ENCODE data around the gene MBL2.

MBL2 gene

DNA sequence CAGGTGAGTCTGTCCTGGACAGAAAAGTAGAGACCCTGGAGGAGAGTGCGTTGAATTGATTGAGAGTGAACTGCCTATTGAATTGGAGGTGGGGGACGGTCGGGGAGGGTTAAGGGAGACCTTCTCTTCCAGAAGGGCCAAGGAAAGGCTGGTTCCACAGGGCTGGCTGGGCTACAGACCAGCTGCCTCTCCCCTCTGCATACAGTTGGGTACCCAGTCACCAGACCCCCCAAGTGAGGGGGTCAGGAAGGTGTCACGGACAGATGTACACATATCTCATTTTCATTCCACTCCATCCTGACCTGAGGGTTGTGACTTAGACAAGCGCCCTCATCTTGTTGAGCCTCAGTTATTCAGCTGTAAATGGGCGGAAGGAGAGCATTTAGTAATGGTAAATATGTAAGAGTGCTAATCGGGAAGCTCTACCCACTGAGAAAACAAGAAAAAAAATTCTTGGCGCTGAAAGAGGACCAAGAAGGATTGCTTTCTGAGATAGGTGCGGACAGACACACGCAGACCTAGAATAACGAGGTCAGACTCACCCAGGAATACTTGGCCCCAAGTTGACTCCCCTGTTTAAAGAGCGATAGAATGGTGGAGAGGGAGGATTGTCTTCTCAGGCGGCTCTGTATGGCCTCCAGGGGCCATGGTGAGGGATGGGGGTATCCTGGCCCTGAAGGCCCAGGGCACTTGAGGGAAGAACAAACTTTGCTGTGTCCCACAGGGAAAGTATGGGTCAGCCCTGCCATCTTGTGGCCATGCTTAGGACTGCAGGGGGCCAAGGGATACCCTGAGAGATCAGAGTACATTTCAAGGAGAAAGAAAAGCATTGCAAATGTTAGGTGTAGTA is 7.2 kb upstream of the MBL2 start:
- no peaks in the 10 kb centered on the region for H3K4me1 ChIP-seq (ENCODE audit: insufficient read depth, low read length)
- no peak overlapping the region for H3K9ac ChIP-seq (ENCODE audit: low read depth, low read length)
- no peaks in the 10 kb centered on the region for H3K36me3 ChIP-seq (ENCODE audit: insufficient read depth, low read length)

DNA sequence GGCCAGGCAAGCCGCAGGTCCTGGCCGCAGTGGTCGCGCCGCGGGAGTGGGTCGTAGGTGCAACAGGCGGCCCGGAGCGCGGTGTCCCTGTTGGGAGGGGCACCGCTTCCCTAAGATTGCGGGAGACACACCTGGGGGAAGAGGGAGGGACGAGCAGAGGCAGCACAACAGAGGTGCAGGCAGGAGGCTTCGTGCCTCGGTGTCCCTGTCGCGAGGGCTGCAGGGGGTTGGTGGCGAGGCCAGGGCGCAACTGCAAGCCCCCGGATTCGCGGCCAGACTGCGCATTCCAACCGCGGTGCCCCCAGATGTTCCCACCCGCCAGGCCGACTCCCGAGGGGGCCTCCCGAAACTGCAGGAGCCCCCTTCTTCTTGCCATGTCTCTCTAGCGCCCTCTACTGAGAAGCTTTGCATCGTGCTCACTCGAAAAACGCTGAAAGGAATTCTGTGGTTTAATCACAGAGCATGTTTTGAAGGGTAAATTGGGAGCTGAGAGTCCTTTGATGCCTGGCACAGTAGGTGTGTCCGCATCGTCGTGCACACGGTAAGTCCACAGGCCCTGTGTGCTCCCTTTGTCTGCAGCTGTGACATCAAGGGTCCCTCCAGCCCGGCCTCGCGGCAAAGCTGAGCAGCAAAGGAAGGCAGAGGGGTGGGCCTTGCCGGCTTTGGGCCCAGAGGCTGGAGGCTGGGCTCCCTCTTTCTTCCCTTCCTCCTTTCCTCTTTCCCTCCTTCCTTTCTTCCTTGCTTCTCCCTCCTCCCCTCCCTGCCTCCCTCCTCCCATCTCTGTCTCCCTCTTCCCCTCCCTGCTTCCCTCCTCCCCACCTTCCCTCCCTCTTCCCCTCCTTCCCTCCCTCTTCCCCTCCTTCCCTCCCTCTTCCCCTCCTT is 6.2 kb upstream of the MBL2 start:
- Histone ChIP-seq H3K4me1 (ENCODE audit: insufficient read depth, low read length) (no peaks in the 10 kb centered on the region), H3K9me3 (ENCODE audit: control insufficient read depth, insufficient read depth, low read length) (no peaks in the 10 kb centered on the region), H3K9ac (ENCODE audit: low read depth, low read length) (no peak overlapping the region), H3K36me3 (ENCODE audit: insufficient read depth, low read length) (no peaks in the 10 kb centered on the region)

More for the DNA sequence above, 7.2 kb upstream of the MBL2 start:
- H3K9me3 ChIP-seq (ENCODE audit: control insufficient read depth, insufficient read depth, low read length): no peaks in the 10 kb centered on the region

DNA sequence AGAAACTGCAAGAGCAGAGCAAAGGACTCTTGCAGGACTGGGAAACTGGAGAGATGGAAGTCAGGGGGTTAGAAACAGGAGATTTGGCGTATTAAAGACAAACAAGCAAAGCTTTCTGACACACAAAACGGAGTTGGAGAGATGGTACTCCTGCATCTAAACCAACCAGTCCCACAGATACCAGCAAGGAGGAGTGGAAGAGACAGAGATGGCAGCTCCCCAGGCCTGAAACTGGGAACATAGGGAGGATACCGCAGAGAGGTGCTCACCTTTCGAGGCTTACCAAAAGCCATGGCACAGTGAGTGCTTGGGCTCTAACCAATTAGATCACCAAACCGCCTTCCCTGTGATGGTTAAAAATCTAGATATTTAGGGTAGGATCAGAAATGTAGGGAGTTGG is 4.8 kb upstream of the MBL2 start:
- Histone ChIP-seq H3K9me3 (ENCODE audit: control insufficient read depth, insufficient read depth, low read length) (no peaks in the 10 kb centered on the region), H3K4me1 (ENCODE audit: insufficient read depth, low read length) (no peaks in the 10 kb centered on the region), H3K9ac (ENCODE audit: low read depth, low read length) (no peak overlapping the region), H3K36me3 (ENCODE audit: insufficient read depth, low read length) (no peaks in the 10 kb centered on the region)

DNA sequence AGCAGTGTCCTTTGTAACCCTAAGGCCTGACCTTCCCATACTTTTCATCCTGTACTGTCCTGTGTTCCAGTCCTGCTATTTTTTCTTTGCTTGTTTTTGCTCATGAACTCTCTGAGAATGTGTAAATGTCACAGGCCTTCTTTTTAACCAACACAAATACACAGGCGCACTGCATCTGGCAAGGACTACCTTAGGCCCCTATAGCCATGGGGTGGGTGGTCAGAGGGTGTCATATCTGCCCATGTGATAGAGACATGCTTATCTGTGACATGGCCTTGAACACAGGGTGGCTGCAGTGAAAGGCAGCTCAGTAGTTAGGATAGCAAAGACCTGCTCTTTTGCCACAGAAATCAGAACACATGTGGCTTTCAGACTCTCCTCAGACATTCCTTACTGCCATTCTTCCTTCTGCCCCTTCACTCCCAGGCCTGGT is 3.9 kb upstream of the MBL2 start:
- Histone ChIP-seq H3K9ac (ENCODE audit: low read depth, low read length) (no peak overlapping the region), H3K36me3 (ENCODE audit: insufficient read depth, low read length) (no peaks in the 10 kb centered on the region), H3K4me1 (ENCODE audit: insufficient read depth, low read length) (no peaks in the 10 kb centered on the region)

DNA sequence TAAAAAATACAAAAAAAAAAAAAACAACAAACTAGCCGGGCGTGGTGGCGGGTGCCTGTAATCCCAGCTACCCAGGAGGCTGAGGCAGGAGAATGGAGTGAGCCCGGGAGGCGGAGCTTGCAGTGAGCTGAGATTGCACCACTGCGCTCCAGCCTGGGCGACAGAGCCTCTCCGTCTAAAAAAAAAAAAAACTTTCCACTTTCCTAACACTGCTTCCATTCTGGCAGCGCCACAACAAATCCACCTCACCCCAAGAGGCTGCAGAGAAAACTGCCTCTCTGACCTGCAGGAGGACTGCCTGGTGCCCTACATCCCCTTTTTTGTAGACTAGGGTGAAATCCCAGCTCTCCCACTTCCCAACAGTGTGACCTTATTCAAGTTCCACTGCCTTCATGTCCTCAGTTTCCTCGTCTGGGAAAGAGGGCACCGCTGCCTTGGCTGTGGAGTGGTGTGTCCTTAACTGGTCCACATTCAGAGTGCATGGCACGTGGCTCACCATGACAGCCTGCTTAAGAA is 2.6 kb upstream of the MBL2 start:
- Histone ChIP-seq H3K36me3 (ENCODE audit: insufficient read depth, low read length) (no peaks in the 10 kb centered on the region), H3K9ac (ENCODE audit: low read depth, low read length) (no peak overlapping the region), H3K9me3 (ENCODE audit: control insufficient read depth, insufficient read depth, low read length) (no peaks in the 10 kb centered on the region), H3K4me1 (ENCODE audit: insufficient read depth, low read length) (no peaks in the 10 kb centered on the region)

More for the DNA sequence above, 3.9 kb upstream of the MBL2 start:
- H3K9me3 ChIP-seq (ENCODE audit: control insufficient read depth, insufficient read depth, low read length): no peaks in the 10 kb centered on the region

DNA sequence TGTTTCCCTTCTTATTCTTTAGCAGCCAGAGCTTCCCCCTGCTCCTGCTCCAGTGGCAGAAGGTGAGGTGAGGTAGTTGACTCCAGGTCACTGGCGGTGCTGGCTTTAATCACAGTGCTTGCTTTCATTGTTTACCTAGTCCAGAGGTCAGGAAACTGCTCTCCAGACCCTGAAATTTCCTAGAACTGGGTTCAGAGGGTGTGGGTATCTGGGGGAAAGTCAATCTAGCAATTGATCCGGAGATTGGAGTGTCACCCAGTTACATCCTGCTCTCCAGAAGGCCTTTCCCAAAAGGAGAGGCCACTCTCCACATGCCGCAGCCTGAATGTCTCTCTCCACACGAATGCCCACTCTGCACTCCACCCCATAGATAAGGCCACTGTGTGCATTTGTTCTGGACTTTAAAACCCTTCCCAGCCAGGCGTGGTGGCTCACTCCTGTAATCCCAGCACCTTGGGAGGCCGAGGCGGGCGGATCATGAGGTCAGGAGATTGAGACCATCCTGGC is 2.1 kb upstream of the MBL2 start:
- Histone ChIP-seq H3K4me1 (ENCODE audit: insufficient read depth, low read length) (no peaks in the 10 kb centered on the region), H3K9ac (ENCODE audit: low read depth, low read length) (no peak overlapping the region), H3K9me3 (ENCODE audit: control insufficient read depth, insufficient read depth, low read length) (no peaks in the 10 kb centered on the region), H3K36me3 (ENCODE audit: insufficient read depth, low read length) (no peaks in the 10 kb centered on the region)

DNA sequence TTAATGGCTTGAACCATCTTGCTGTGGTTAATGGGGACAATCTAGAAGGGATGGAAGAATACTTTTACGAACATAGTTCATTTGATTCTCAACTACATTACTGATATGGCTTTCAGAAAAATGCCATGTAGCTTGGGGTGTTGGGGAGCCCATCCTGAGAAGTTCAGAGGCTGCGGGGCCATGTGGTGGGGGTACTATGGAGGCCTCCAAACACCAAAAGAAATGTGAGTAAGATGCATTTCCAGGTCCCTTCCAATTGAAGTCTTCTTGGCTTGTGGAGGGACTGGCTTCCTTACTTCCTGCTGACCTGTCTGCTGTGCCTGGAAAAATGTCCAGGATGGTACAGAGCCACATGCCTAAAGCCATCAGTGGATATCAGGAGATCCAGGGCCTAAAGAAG is 1.6 kb upstream of the MBL2 start:
- no peaks in the 10 kb centered on the region for H3K4me1 ChIP-seq (ENCODE audit: insufficient read depth, low read length)
- no peaks in the 10 kb centered on the region for H3K36me3 ChIP-seq (ENCODE audit: insufficient read depth, low read length)
- no peaks in the 10 kb centered on the region for H3K9me3 ChIP-seq (ENCODE audit: control insufficient read depth, insufficient read depth, low read length)
- no peak overlapping the region for H3K9ac ChIP-seq (ENCODE audit: low read depth, low read length)

DNA sequence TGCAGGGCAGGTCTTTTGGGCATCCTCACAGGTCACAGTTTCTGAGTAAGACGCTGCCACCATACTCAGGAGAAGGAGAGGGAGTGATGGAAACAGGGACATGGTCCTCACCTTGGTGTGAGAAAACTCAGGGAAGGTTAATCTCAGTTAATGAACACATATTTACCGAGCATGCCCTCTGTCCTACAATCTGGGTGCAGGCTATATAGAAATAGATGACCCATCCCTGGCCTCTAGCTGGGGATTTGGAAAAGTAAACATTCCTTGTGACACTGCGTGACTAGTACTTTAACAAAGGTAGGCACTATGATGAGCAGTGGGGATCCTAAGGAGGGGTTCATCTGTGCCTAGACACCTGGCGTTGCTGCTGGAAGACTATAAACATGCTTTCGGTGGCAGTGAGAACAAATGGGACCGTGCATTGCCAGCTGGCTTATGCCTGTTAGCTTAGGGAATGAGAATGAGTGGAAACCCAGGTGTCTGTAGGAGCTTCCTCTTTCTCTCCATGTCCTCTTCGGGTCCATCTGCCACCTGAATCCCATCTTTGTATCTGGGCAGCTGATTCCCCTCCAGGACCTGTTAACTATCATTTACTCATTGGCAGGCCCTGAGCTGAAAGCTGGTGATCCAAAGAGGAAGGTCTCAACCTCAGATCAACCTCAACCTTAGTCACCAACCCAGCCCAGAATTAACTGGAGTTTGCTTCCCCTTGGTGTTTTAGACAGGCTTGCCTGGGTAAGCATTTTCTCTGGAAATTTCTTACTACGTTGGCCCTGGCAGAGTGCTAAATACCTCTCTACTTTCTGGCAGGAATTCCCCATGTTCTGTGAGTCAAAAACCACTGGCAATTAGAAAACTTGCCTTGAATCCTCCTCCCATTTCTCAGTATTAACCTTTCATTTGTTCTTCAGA is 794 bp downstream of the MBL2 start:
- no peaks in the 10 kb centered on the region for H3K4me1 ChIP-seq (ENCODE audit: insufficient read depth, low read length)
- no peaks in the 10 kb centered on the region for H3K36me3 ChIP-seq (ENCODE audit: insufficient read depth, low read length)
- no peaks in the 10 kb centered on the region for H3K9me3 ChIP-seq (ENCODE audit: control insufficient read depth, insufficient read depth, low read length)
- no peak overlapping the region for H3K9ac ChIP-seq (ENCODE audit: low read depth, low read length)

DNA sequence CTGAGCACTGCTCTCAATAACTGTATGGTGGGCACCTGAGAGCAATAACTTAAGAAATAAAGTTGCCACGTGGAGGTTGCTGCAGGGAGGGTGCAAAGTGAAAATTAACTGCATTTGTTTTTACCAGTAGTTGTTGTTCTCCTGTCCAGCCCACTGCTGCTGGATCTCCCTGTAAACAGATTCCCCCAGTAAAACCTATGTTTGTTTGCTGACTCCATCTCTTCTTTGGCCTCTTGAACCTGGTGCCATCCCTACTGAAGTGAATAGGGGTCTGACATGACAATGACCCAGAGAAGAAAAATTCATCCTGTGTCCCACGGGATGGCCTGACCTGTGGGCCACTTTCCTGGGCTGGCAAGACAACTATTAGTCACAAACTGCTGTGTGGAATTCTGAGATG is 1.7 kb downstream of the MBL2 start:
- Histone ChIP-seq H3K4me1 (ENCODE audit: insufficient read depth, low read length) (no peaks in the 10 kb centered on the region), H3K9me3 (ENCODE audit: control insufficient read depth, insufficient read depth, low read length) (no peaks in the 10 kb centered on the region), H3K36me3 (ENCODE audit: insufficient read depth, low read length) (no peaks in the 10 kb centered on the region), H3K9ac (ENCODE audit: low read depth, low read length) (no peak overlapping the region)

DNA sequence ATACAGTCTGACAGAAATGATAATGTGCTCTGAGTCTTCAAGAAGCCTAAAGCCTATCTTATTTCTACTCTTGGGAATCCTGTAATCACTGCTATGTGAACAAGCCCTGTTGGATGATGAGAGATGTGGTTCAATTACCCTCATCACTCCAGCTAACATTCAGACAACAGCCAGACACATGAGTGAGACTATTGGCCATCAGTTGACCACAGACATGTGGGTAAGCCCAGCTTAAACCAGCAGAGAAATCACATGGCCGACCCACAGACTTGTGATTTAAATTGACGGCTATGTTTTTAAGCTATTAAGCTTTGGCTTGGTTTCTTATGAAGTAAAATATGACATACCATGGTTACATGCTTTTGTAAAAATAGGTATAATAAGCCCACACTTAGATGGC is 2.6 kb downstream of the MBL2 start:
- no peaks in the 10 kb centered on the region for H3K36me3 ChIP-seq (ENCODE audit: insufficient read depth, low read length)
- no peaks in the 10 kb centered on the region for H3K4me1 ChIP-seq (ENCODE audit: insufficient read depth, low read length)
- no peak overlapping the region for H3K9ac ChIP-seq (ENCODE audit: low read depth, low read length)
- H3K9me3 ChIP-seq (ENCODE audit: control insufficient read depth, insufficient read depth, low read length): no peaks in the 10 kb centered on the region

DNA sequence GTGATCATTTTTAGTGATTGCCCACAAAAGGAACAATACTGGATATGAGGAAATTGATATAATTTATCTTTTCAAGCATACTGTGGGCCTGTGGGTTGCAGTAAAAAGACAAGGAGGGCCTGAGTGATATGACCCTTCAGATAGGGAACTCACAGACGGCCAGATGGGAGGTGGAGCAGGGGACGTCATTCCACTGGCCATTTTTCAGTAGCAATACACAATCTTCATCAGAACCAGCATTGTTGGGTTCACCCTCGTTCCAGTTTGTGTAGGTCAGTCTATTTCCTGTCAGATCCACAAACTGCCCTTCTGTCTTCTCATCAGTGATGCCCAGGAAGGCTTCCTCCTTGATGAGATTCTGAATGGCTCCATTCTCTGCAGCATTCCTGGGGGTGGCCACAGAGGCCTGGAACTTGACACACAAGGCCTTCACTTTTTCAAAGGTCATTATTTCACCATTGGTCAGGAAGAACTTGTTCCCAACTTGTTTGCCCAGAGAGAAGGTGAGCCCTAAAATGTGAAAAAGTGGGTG is 4.5 kb downstream of the MBL2 start:
- no peaks in the 10 kb centered on the region for H3K9me3 ChIP-seq (ENCODE audit: control insufficient read depth, insufficient read depth, low read length)
- no peak overlapping the region for H3K9ac ChIP-seq (ENCODE audit: low read depth, low read length)
- no peaks in the 10 kb centered on the region for H3K4me1 ChIP-seq (ENCODE audit: insufficient read depth, low read length)
- no peaks in the 10 kb centered on the region for H3K36me3 ChIP-seq (ENCODE audit: insufficient read depth, low read length)

DNA sequence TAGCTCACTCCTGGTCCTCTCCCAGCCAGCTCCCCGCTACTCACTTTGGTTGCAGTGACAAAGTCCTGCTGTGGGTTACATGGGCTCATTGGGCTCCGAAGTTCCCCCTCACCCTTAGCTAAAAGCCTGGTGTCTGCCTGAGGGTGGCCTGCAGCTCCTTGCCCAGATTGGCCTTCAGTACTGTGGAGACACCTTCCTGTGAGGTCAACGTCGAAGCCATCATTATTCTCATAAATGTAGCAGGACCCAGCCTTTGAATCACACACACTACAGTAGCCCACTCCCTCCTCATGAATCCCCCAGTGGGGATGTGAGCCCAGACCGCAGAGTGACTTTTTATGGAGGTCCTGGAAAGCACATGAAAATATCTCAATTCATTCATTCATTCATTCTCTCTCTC is 10.5 kb downstream of the MBL2 start:
- H3K9me3 ChIP-seq (ENCODE audit: control insufficient read depth, insufficient read depth, low read length): no peaks in the 10 kb centered on the region
- no peaks in the 10 kb centered on the region for H3K4me1 ChIP-seq (ENCODE audit: insufficient read depth, low read length)
- H3K9ac ChIP-seq (ENCODE audit: low read depth, low read length): no peak overlapping the region
- no peaks in the 10 kb centered on the region for H3K36me3 ChIP-seq (ENCODE audit: insufficient read depth, low read length)

DNA sequence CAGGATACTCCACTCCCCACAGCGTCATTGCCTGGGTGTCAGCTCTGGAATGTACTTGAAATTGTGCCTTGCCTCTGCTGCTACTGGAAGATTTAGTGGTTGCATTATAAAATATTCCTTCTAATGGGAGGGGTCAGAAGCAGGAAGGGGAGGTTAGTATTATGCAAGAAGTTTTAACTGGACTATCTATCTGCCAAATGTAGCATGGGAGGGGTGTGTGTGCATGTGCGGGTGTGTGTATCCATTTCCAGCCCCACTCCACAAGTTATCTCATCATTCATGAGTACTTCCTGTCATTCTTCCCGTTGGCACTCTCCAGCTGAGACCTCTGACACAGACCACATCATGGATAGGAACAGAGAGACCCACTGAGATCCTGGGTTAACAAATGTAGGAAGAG is 13.4 kb downstream of the MBL2 start:
- no peaks in the 10 kb centered on the region for H3K36me3 ChIP-seq (ENCODE audit: insufficient read depth, low read length)
- H3K9ac ChIP-seq (ENCODE audit: low read depth, low read length): no peak overlapping the region
- no peaks in the 10 kb centered on the region for H3K9me3 ChIP-seq (ENCODE audit: control insufficient read depth, insufficient read depth, low read length)
- no peaks in the 10 kb centered on the region for H3K4me1 ChIP-seq (ENCODE audit: insufficient read depth, low read length)

Data from ES-I3 (cell line).